Lower leg skin (tissue), 3 donors: ENCODE data around the gene SLC38A10.

Experiments used
- POLR2A ChIP-seq, 2 donors: fragments of 450-650 bp; IDR thresholded peaks; one replicate each; pipeline ENCODE4 v1.6.1; 2016 to 2017; ENCODE audit warnings: antibody characterized with exemption in 2 of 2, mild to moderate bottlenecking in 1 of 2, moderate library complexity in 1 of 2
- TF ChIP-seq, protein P1 (sequence below), 3 donors: fragments of 450-650 bp; IDR thresholded peaks; one replicate each; pipeline ENCODE4 v1.5.1; 2016; ENCODE audit warnings: antibody characterized with exemption in 3 of 3, mild to moderate bottlenecking in 3 of 3, moderate library complexity in 2 of 3

DNA sequence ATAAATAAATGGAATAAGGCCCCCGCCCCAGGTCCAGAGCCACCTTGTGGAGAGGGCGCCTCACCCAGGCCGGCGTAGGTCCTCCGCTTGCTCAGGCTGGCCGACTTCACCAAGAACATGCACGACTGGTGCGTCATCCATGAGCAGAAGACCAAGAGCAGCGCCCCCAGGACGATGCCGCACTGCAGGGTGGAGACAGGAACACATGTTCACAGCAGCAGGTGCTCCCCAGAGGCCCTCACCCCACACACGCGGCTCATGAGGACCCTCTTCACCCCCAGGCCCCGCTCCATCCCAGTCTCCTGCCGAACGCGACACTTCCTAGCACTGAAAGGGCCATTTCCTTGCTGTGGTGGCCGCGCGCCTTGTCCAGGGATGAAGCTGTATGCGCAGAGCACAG lies 5.5 kb downstream of the SLC38A10 start:
- TF ChIP-seq, protein P1, sequence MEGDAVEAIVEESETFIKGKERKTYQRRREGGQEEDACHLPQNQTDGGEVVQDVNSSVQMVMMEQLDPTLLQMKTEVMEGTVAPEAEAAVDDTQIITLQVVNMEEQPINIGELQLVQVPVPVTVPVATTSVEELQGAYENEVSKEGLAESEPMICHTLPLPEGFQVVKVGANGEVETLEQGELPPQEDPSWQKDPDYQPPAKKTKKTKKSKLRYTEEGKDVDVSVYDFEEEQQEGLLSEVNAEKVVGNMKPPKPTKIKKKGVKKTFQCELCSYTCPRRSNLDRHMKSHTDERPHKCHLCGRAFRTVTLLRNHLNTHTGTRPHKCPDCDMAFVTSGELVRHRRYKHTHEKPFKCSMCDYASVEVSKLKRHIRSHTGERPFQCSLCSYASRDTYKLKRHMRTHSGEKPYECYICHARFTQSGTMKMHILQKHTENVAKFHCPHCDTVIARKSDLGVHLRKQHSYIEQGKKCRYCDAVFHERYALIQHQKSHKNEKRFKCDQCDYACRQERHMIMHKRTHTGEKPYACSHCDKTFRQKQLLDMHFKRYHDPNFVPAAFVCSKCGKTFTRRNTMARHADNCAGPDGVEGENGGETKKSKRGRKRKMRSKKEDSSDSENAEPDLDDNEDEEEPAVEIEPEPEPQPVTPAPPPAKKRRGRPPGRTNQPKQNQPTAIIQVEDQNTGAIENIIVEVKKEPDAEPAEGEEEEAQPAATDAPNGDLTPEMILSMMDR (IDR thresholded peaks at IDR 0.05), result no peak
- TF ChIP-seq POLR2A (IDR thresholded peaks at IDR 0.05), result no peak
